ENCODE results near the gene KLC1.

The KLC1 gene

GRCh38 chr14:103624860-103625259, 4.2 kb upstream of the KLC1 start:
- H3K23ac ChIP-seq (ENCODE audit: low read depth, low read length, poor library complexity) = peak overlapping the region; percentile 25
- peak overlapping the region; percentile 75 for H2BK15ac ChIP-seq (ENCODE audit: low read length)
- H3K27ac ChIP-seq (replicated peaks; ENCODE audit: low read length) = no peak overlapping the region
- peak overlapping the region; percentile 73 for H2BK12ac ChIP-seq (ENCODE audit: low read length)
- H3K4me1 ChIP-seq (ENCODE audit: control insufficient read depth in 2 of 2, insufficient read depth in 1 of 2, low read depth in 1 of 2, low read length in 2 of 2) = peaks cover 3 to 7% of the 10 kb centered on the region in 2 donors
- peak overlapping the region; percentile 56 for H3K14ac ChIP-seq (ENCODE audit: low read length)
- no peak overlapping the region for H3K4me3 ChIP-seq (ENCODE audit: low read length in 2 of 2)
- no peak overlapping the region for H3K4me2 ChIP-seq (ENCODE audit: insufficient read depth, low read length, poor library complexity, severe bottlenecking)
- H3K4ac ChIP-seq (ENCODE audit: low read length) = peak overlapping the region; percentile 84
- H3K27me3 ChIP-seq (ENCODE audit: control insufficient read depth in 3 of 3, insufficient read depth in 3 of 3, low read depth in 1 of 3, low read length in 3 of 3) = no peaks in the 10 kb centered on the region
- H3K18ac ChIP-seq (ENCODE audit: low read length) = no peak overlapping the region
- no peak for DNase-seq (ENCODE audit: low spot score)
- peak overlapping the region; percentile 60 for H3K9ac ChIP-seq (ENCODE audit: low read depth, low read length, poor library complexity)
- no peak overlapping the region for H2AFZ ChIP-seq (ENCODE audit: low read length)
- no peak overlapping the region for H4K8ac ChIP-seq (ENCODE audit: low read depth, low read length)
- no peak overlapping the region for H4K91ac ChIP-seq (ENCODE audit: low read depth, low read length, poor library complexity)
- H3K36me3 ChIP-seq (replicated peaks in 1 of 2; ENCODE audit: control insufficient read depth in 2 of 2, insufficient read depth in 2 of 2, low read length in 2 of 2) = no peaks in the 10 kb centered on the region
- H2BK5ac ChIP-seq (ENCODE audit: low read length) = no peak overlapping the region
- H3K9me3 ChIP-seq (replicated peaks in 1 of 2; ENCODE audit: control insufficient read depth in 2 of 2, insufficient read depth in 1 of 2, low read depth in 1 of 2, low read length in 2 of 2) = no peaks in the 10 kb centered on the region
- peak overlapping the region; percentile 46 for H2AK5ac ChIP-seq (ENCODE audit: low read depth, low read length)
- peaks cover 2% of the 10 kb centered on the region for H3K79me1 ChIP-seq (ENCODE audit: low read depth, low read length)
- no peak overlapping the region for H2BK120ac ChIP-seq (ENCODE audit: low read depth, low read length)
- no CpG with 5 or more reads among the region's 10 CpGs for WGBS, 2 donors (ENCODE audit: extremely low coverage in 2 of 2, insufficient read length in 2 of 2, insufficient replicate concordance in 1 of 2)

DNA sequence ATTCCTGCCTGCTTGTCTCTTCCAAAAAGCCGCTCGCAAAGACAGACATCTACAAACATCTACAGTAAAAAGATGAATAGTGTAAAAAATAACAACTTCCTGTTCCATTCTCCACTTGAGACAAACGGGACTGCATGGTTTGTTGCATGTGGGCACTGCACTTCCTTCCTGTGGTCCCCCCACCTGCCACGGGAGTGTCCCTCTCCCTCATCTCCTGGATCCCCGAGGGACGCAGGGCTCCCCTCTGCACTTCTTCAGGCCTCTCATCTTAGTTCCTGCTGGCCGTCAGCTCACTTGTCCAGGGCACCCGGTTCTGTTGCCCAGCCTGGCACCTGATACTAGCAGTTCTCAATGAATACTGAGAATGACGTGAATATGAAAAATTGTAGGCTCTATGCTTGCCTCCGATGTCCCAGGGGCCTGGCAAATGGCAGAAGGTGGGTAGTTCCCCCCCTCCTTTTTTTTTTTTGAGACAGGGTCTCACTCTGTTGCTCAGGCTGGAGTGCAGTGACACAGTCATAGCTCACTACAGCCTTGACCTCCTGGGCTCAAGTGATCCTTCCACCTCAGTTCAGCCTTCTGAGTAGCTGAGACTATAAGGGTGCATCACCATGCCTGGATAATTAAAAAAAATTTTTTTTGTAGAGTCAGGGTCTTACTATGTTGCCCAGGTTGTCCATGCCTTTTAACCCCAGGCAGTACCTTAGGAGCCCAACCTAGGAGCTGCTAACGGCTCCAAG, 3.5 kb upstream of the KLC1 start:
- Histone ChIP-seq H3K4ac (ENCODE audit: low read length) (no peak overlapping the region), H3K4me3 (ENCODE audit: low read length in 2 of 2) (no peak overlapping the region), H3K9ac (ENCODE audit: low read depth, low read length, poor library complexity) (no peak overlapping the region), H3K36me3 (replicated peaks in 1 of 2; ENCODE audit: control insufficient read depth in 2 of 2, insufficient read depth in 2 of 2, low read length in 2 of 2) (no peaks in the 10 kb centered on the region), H3K9me3 (replicated peaks in 1 of 2; ENCODE audit: control insufficient read depth in 2 of 2, insufficient read depth in 1 of 2, low read depth in 1 of 2, low read length in 2 of 2) (no peaks in the 10 kb centered on the region), H3K18ac (ENCODE audit: low read length) (no peak overlapping the region), H3K23ac (ENCODE audit: low read depth, low read length, poor library complexity) (peak overlapping the region; percentile 25), H3K4me2 (ENCODE audit: insufficient read depth, low read length, poor library complexity, severe bottlenecking) (no peak overlapping the region), H2AFZ (ENCODE audit: low read length) (no peak overlapping the region), H4K8ac (ENCODE audit: low read depth, low read length) (peak overlapping the region; percentile 82), H2BK5ac (ENCODE audit: low read length) (no peak overlapping the region), H3K4me1 (ENCODE audit: control insufficient read depth in 2 of 2, insufficient read depth in 1 of 2, low read depth in 1 of 2, low read length in 2 of 2) (peaks cover 5 to 10% of the 10 kb centered on the region in 2 donors), H4K91ac (ENCODE audit: low read depth, low read length, poor library complexity) (no peak overlapping the region), H3K14ac (ENCODE audit: low read length) (no peak overlapping the region), H3K79me1 (ENCODE audit: low read depth, low read length) (peaks cover 4% of the 10 kb centered on the region), H3K27me3 (ENCODE audit: control insufficient read depth in 3 of 3, insufficient read depth in 3 of 3, low read depth in 1 of 3, low read length in 3 of 3) (no peaks in the 10 kb centered on the region), H3K27ac (replicated peaks; ENCODE audit: low read length) (no peak overlapping the region), H2BK15ac (ENCODE audit: low read length) (no peak overlapping the region), H2BK12ac (ENCODE audit: low read length) (no peak overlapping the region), H2BK120ac (ENCODE audit: low read depth, low read length) (no peak overlapping the region), H2AK5ac (ENCODE audit: low read depth, low read length) (peak overlapping the region; percentile 70)
- no peak for DNase-seq (ENCODE audit: low spot score)
- WGBS, 2 donors (ENCODE audit: extremely low coverage in 2 of 2, insufficient read length in 2 of 2, insufficient replicate concordance in 1 of 2) = no CpG with 5 or more reads among the region's 11 CpGs

GRCh38 chr14:103626146-103626850, 2.7 kb upstream of the KLC1 start:
- Histone ChIP-seq H4K8ac (ENCODE audit: low read depth, low read length) (no peak overlapping the region), H3K9me3 (replicated peaks in 1 of 2; ENCODE audit: control insufficient read depth in 2 of 2, insufficient read depth in 1 of 2, low read depth in 1 of 2, low read length in 2 of 2) (no peaks in the 10 kb centered on the region), H3K36me3 (replicated peaks in 1 of 2; ENCODE audit: control insufficient read depth in 2 of 2, insufficient read depth in 2 of 2, low read length in 2 of 2) (peaks cover 2 to 5% of the 10 kb centered on the region in 2 donors), H2BK12ac (ENCODE audit: low read length) (no peak overlapping the region), H4K91ac (ENCODE audit: low read depth, low read length, poor library complexity) (no peak overlapping the region), H3K4me1 (ENCODE audit: control insufficient read depth in 2 of 2, insufficient read depth in 1 of 2, low read depth in 1 of 2, low read length in 2 of 2) (peaks cover 8 to 13% of the 10 kb centered on the region in 2 donors), H2BK5ac (ENCODE audit: low read length) (no peak overlapping the region), H3K4ac (ENCODE audit: low read length) (no peak overlapping the region), H3K9ac (ENCODE audit: low read depth, low read length, poor library complexity) (no peak overlapping the region), H2BK15ac (ENCODE audit: low read length) (no peak overlapping the region), H3K14ac (ENCODE audit: low read length) (no peak overlapping the region), H2BK120ac (ENCODE audit: low read depth, low read length) (no peak overlapping the region), H2AFZ (ENCODE audit: low read length) (no peak overlapping the region), H2AK5ac (ENCODE audit: low read depth, low read length) (peak overlapping the region; percentile 30), H3K23ac (ENCODE audit: low read depth, low read length, poor library complexity) (no peak overlapping the region), H3K4me3 (ENCODE audit: low read length in 2 of 2) (no peak overlapping the region), H3K27ac (replicated peaks; ENCODE audit: low read length) (no peak overlapping the region), H3K79me1 (ENCODE audit: low read depth, low read length) (peaks cover 5% of the 10 kb centered on the region), H3K18ac (ENCODE audit: low read length) (no peak overlapping the region), H3K27me3 (ENCODE audit: control insufficient read depth in 3 of 3, insufficient read depth in 3 of 3, low read depth in 1 of 3, low read length in 3 of 3) (no peaks in the 10 kb centered on the region), H3K4me2 (ENCODE audit: insufficient read depth, low read length, poor library complexity, severe bottlenecking) (no peak overlapping the region)
- WGBS, 2 donors (ENCODE audit: extremely low coverage in 2 of 2, insufficient read length in 2 of 2, insufficient replicate concordance in 1 of 2) = no CpG with 5 or more reads among the region's 5 CpGs
- no peak for DNase-seq (ENCODE audit: low spot score)

Measured in neuronal stem cell (in vitro differentiated cells).